AG10803 (cell line): ENCODE results near the gene NOTCH2.

Source experiments
- DNase-seq: peaks from one replicate; pipeline ENCODE4 v3.0.0; 2010; ENCODE audit warnings: low read depth
- H3K4me3 ChIP-seq: 2 replicates; pipeline ENCODE4 v1.5.1; 2011; ENCODE audit warnings: mild to moderate bottlenecking, low read length, control low read depth
- TF ChIP-seq, protein P1 (sequence below): conservative IDR thresholded peaks from 2 replicates; pipeline ENCODE4 v1.5.1; 2011; ENCODE audit warnings: mild to moderate bottlenecking, low read length, control low read depth, inconsistent platforms

The NOTCH2 gene

DNA sequence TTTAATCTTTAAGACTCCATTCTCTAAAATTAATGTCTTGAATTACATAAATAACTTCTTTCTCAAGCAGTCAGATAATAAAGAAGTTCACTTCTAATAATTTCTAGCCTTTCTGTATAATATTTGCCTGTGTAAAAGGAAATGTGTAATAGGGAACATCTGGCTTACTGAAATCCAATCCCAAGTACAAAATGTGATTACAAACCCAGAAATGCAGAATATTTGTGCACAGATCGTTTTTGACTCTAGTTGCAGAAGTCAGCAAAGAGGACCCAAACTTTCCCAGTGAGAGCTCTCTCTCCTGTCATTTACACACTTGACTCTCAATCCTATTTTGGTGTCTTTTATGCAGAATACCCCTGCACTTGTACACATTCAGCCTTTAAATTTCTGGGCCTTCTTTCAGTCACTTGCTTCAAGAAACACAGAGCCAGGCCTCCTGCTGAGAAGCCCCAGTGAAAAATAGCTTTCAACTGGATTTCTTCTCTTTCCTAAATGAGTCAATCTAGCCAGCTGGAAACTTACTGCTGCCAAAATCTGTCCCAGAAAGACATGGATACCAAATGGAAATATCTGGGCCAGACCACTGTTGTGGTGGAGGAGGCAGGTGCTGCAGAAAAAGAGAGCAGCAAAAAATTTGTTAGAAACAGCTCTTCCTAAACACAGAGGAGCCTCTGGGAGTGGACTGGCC, 104.6 kb downstream of the NOTCH2 start:
- TF ChIP-seq, protein P1, sequence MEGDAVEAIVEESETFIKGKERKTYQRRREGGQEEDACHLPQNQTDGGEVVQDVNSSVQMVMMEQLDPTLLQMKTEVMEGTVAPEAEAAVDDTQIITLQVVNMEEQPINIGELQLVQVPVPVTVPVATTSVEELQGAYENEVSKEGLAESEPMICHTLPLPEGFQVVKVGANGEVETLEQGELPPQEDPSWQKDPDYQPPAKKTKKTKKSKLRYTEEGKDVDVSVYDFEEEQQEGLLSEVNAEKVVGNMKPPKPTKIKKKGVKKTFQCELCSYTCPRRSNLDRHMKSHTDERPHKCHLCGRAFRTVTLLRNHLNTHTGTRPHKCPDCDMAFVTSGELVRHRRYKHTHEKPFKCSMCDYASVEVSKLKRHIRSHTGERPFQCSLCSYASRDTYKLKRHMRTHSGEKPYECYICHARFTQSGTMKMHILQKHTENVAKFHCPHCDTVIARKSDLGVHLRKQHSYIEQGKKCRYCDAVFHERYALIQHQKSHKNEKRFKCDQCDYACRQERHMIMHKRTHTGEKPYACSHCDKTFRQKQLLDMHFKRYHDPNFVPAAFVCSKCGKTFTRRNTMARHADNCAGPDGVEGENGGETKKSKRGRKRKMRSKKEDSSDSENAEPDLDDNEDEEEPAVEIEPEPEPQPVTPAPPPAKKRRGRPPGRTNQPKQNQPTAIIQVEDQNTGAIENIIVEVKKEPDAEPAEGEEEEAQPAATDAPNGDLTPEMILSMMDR, result no peak
- DNase-seq, result peak; percentile 74
- H3K4me3 ChIP-seq, result no peak overlapping the region

DNA sequence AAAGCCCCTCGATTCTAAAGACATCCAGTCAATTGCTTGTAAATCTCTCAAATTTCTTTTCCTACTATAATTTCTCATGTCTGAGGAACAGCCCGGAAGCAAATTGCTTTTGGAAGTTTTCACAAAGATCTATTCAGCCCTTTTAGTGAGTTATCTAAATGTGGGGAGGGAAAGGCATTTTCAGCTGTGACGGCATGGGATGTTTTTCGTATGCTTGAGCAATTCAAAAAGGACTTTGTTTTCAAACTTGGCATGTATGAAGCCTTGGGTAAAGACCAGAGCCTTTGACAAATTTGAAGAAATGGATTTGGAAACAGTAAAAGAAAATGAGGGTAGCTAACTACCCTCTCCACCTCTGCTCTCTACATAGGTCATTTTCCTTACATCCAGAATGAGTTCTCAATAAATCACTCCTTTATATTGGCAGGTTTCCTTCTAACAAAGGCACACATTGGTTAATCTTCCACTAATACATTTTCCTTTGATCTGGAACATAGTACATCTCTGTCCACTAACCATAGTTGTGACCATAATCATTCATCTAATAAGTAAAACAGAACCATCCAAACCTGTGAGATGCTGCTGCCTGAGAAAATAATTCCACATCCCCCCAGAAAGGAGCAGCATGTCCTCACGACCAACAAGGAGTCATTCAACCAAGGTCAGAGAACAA, 107.0 kb downstream of the NOTCH2 start:
- peak; percentile 40 for DNase-seq
- no peak overlapping the region for H3K4me3 ChIP-seq
- TF ChIP-seq, protein P1, result no peak

DNA sequence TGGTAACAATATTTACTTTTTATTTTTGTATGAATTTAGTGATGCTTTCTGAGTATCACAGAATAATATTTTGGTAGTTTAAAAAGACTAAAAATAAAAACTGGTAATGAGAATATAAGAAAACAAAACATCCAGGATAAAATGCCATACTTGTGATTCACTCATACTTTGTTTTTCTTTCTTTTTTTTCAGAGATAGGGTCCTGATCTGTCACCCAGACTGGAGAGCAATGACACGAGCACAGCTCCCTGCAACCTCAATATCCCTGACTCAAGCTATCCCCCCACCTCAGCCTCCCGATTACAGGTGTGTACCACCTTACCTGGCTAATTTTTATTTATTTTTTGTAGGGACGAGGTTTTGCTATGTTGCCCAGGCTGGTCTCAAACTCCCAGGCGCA, 109.0 kb downstream of the NOTCH2 start:
- DNase-seq, result no peak
- no peak overlapping the region for H3K4me3 ChIP-seq
- TF ChIP-seq, protein P1, result no peak

DNA sequence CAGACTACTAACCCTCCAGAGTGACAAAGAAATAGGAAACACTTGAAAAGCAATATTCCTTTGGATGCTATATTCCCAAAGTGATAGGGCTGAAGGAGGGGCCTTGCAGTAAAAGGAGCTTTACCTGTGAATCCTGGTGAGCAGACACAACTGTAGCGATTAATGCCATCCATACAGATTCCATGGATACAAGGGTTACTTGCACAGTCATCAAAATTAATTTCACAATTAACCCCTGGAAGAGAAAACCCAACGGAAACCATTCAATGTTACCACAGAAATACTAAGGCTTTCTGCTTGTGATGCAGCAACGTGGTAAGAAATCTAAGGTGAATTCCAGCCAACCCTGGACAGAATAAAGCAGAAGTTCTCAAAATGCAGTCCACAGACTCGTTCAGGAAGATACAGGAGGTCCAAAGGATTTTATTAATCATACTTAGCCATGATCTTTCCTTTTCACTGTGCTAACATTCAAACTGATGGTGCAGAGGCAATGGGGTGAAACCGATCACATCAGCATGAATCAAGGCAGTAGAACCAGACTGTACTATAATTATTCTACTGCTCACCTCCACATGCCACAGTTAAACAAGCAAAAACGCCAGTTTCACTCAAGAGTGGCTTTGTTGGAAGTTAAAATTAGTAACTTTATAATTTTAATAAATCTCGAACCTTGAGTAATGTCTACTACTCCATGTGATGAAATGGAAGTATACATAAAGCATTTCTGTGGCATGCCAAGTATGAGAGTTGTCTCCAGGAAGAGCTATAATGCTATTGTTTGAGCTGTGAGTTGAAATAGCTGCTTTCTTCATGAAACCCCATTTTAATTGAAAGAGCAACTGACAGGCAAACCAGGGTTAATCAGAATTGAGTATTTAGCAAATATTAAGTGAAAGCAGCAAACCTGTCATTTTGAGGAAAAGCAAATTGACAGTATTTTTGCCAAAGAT, 109.9 kb downstream of the NOTCH2 start:
- DNase-seq, result no peak
- no peak overlapping the region for H3K4me3 ChIP-seq
- TF ChIP-seq, protein P1, result no peak

DNA sequence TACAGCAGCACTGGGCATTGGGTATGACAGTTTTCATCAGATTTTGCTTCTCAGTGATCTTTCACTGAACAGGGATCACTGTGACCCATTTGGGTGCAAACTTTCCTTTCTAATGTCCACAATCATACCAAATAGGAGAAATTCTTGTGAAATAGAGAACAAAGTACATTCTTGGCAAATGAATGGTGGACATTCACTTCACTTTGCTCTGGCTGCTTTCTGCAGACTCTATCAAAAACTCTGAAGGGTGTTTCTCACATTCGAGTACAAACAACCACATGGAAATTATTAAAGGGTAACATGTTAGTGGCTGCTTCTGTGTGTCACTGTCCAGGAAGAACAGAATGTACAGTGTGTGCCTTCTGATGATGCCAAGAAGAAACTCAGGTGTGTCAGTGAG, 111.2 kb downstream of the NOTCH2 start:
- DNase-seq, result peak; percentile 24
- TF ChIP-seq, protein P1, result no peak
- no peak overlapping the region for H3K4me3 ChIP-seq

DNA sequence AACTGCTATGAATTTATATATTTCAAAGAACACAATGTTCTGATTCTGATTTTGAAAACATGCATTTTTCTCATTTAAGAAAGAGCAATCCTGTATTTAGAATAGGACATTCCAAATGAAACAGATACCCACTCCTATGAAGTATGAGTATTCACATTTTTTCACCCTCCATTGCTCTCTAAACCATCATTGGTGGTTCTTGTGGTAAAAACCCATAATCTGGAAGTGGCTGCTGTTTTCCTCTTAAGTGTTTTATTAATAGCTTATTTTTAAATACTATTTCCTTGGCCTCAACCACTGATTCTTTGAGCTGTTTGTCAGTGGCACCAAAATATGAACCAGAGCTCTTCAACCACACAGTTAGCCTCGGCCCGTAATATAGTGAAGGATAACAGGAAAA, 113.2 kb downstream of the NOTCH2 start:
- H3K4me3 ChIP-seq, result no peak overlapping the region
- peak; percentile 58 for DNase-seq
- TF ChIP-seq, protein P1, result no peak
